Measurements from ENCODE around the gene TMEM191C.
"Not testable (repeated sequence)": the region's sequence is repeated elsewhere in the genome, so short reads cannot be mapped to it uniquely, and the experiment has no call there.

TMEM191C gene

DNA sequence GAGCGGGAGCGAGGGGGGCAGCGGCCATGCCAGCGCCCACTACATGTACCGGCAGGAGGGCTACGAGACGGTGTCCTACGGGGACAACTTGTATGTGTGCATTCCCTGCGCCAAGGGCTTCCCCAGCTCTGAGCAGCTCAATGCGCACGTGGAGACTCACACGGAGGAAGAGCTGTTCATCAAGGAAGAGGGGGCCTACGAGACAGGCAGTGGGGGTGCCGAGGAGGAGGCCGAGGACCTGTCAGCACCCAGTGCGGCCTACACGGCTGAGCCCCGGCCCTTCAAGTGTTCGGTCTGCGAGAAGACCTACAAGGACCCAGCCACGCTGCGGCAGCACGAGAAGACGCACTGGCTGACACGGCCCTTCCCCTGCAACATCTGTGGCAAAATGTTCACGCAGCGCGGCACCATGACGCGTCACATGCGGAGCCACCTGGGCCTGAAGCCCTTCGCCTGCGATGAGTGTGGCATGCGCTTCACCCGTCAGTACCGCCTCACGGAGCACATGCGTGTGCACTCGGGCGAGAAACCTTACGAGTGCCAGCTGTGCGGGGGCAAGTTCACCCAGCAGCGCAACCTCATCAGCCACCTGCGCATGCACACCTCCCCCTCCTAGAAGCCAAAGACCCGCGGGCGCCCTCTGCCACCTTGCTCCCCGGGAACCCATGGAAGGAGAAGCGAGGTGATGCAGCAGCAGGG lies 20.9 kb upstream of the TMEM191C start:
- no peak for DNase-seq (ENCODE audit: low read depth in 2 of 3, low spot score in 1 of 3)

DNA sequence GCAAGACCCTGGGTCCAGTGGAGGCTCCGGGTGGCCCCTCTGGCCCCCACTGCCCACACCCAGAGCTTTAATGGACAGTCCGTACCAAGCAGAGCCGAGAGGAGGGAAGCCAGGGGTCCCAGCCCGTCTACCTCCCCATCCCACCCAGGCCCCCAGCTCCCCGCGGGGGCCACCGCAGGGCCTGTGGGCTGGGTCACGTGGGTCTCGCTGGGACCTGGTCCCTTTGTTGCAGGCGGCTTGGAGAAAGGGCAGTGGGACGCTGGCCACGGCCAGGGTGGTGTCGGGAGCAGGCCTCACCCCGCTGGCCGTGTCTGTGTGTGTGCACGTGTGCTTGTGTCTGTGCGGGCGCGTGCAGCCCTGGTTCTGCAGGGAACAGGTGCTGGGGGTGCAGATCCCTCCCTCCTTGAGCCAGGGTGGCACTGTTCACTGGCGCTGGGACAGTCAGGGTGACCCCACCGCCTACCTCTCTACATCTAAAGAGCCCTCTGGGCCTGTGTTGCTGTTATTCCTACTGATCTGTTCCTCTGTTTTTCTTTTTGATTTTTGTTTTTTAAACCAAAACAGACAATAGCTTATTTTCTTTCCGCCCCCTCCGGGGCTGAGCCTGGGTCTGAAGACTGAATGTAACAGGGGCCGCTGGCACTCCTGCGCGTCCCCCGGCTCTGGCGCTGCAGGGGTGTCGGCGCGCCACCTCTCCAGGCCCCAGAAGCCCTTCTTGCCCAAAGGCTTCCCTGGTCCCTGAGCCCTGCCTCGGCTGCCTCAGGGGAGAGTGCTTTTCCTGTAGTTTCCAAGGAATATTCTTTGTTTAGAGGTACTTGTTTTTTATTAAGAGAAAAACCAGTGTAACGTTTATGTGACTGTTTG lies 20.1 kb upstream of the TMEM191C start:
- no peak for DNase-seq (ENCODE audit: low read depth in 2 of 3, low spot score in 1 of 3)

DNA sequence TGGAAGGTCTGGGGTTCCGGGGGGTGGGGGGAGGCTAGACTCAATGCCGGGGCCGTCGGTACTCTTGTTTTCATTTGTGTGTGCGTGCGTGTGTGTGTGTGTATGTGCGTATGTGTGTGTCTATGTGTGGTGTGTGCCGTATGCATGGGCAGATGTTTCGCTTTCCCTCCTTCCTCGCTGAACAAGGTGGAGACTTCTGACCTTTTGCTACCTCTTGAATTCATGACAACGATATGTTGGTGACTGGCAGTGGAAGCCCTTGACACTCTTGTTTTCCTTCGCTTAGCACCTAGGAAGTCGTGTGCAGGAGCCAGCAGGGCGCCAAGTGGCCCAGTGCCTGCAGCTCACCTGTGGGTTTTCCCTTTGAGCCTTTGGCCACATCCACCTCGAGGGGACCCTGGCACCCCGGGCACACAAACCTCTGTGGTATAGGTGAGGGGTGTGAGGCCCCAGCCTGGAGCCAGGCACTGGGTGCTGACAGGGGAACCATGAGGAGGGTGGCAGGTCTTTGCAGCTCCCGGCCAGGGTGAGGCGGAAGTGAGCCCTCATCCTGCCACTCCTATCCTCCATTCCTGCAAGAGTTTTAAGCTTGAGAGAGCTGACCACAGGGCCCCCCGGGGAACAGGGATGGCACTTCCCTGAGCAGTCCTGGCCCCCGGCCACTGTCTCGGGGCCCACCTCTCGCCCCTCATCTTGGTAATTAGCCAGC lies 19.3 kb upstream of the TMEM191C start:
- no peak for DNase-seq (ENCODE audit: low read depth in 2 of 3, low spot score in 1 of 3)

DNA sequence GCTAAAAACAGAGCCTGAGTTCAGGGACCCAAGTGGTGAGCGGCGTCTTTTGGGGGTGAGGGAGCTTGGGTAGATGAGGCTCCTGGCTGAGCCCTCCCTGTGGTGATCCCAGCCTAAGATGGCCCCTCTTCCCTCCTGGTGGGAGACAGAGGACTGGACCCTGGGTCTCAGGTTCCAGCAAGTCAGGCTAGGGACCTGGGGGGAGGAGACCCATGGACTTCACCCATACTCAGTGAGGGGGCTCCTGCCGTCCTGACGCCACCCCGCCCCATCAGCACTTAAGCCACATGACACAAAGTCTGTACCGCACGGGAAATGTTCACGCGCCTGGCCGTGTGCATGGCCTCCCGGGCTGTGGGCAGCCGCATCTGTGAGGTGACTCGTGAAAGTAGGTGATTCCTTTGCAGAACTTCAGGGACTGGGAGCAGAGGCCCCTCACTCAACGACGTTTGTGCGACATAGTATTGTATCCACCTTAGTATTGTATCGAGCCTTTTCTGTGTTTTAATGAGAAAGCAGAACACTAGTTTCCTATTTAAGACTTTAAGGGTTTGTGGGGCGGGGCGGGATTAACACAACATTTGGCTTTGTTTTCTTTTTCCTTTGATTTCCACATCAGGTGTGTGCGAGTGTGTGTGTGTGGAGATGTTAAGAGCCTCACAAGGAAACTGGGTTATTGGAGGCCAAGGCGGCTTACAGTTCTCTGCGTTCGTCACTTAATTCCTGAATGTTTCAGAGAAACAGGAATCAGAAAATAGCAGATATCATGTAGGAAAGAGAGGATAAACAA lies 18.4 kb upstream of the TMEM191C start:
- no peak for DNase-seq (ENCODE audit: low read depth in 2 of 3, low spot score in 1 of 3)

DNA sequence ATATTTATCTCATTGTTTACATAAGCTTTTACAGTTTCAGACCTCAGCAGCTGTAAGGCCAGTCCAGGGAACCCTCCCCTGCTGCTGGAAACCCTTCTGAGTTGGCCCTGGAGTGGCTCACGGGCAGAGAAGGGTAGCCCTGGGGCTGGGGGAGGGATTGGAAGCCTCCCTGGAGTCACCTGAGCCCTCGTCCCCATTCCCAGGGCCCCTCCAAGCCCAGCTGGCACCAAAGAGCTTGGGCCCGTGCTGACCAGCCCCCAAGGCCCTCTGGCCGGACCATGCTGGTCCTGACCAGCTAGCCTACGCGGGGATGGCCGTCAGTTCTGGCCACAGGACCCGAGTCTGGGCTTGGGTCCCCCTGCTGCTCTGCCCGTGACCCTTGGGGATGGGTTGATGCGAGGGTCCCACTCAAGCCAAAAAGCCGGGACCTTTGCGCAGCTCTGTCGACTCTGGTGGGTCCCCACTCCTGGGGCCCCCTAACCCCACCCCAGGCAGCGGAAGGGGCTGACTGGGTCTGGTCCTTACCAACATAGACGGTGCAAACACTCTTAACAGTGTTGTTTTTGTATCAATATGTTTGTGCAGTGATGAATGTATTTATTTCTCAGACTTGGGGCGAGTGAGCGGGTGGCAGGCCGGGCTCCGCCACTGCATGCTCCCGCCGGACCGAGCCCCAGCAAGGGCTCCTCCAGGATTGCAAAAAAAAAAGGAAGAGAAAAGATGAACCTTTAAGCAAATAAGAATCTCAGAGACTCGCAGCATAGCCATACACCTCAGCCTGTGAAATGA lies 17.5 kb upstream of the TMEM191C start:
- no peak for DNase-seq (ENCODE audit: low read depth in 2 of 3, low spot score in 1 of 3)

DNA sequence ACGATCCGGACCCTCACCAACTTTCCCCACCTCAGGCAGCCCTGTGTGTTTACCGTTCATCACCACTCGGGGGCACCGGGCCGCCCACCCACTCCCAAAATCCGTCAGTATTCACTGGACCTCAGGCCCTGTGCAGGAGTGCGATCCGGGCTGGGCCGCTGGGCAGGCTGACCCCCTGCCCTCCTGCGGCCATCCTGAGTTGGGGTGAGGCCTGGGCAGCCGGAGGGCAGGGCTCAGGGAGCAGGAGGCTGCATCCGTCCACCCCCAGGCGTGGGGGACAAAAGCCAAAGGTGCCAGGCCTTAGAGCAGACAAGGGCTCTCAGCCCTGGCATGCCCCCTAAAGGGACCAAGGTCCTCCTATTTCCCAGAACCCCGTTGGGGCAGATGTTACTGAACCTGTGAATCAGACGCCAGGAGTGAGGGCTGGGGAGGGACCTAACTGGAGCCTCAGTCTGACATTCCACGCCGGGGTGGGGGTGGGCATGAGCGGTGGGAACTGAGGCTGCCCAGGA lies 16.8 kb upstream of the TMEM191C start:
- no peak for DNase-seq (ENCODE audit: low read depth in 2 of 3, low spot score in 1 of 3)

DNA sequence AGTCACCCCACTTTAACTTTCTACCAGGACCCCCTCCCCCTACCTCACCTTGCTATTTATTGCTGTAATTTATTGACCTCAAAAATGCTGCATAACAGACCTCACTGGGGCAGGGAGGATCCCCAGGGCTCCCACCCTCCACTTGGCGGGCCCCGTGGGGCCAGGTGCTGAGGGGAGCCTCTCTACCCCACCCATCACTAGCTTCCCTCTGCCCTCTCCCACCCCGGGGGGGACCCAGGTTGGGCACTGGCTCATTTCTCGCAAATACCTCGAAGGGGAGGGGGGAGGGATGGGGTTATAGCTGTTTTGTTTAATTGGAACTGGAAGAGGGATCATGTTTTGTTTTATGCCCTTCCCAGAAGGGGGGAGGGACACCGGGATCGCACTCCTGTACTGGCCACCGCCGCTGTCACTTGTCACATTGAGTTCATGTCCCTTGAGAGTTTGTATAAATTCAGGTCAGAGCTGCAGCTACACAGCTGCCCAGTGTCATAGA lies 16.3 kb upstream of the TMEM191C start:
- no peak for DNase-seq (ENCODE audit: low read depth in 2 of 3, low spot score in 1 of 3)

DNA sequence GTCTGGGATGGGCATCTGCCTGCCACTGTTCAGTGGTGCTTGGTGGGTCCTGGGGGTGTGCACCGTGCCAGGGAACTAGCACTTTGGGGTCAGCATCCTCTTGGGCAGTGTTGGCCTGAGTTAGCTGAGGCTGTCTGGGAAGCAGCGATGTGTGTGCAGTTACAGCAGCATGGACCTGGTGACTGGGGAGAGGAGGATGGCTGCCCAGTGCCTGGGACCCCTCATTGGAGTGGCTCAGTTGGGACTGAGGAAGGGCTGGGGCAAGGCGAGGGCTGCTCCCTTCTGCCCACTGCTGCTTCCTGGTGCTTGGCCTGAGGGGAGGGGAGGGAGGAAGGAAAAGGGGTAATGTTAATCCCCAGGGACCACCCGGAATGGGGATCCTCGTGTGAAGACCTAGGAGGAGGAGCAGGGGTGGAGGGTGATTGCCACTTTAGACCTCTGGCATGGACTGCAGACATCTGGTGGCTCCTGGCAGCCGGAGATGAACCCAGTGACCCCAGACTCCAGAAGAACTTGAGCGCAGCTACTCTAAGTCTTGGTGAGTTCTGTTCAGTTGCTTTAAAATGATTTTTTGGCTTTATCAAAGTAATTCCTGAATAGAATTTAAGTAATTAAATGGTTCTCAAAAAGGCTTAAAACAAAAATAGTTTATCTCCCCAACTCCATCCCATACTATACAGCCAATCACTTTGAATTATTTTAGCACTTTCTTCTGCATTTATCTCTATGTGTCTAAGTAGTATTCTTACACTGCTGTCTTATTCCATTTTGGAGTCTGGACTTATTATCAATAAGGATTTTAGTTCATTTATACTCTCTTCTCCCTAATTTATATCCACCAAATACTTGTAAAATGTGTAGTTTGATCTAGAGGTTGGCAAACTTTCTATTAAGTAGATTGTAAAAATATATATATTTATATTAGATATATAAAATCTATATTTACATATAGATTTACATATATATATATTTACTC lies 15.4 kb upstream of the TMEM191C start:
- DNase-seq (ENCODE audit: low read depth in 2 of 3, low spot score in 1 of 3) = no peak

DNA sequence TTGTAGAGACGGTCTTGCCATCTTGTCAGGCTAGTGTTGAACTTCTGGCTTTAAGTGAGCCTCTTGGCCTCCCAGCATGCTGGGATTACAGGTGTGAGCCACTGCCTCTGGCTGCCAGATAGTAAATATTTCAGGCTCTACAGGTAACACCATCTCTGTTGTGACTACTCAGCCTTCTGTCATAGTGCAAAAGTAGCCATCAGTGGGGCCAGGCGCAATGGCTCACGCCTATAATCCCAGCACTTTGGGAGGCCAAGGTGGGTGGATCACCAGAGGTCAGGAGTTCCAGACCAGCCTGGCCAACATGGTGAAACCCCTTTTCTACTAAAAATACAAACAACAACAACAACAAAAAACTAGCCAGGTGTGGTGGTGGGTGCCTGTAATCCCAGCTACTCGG lies 14.5 kb upstream of the TMEM191C start:
- DNase-seq (ENCODE audit: low read depth in 2 of 3, low spot score in 1 of 3) = not testable (repeated sequence)

DNA sequence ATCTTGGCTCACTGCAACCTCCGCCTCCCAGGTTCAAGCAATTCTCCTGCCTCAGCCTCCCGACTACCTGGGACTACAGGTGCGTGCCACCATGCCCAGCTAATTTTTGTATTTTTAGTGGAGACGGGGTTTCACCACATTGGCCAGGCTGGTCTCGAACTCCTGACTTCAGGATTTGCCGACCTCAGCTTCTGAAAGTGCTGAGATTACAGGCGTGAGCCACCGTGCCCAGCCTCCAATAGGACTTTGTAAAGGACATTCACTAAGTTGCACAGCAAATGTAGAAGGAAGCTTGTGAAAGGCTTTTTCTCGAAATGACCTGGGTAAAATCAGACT lies 12.2 kb upstream of the TMEM191C start:
- DNase-seq (ENCODE audit: low read depth in 2 of 3, low spot score in 1 of 3) = not testable (repeated sequence)

DNA sequence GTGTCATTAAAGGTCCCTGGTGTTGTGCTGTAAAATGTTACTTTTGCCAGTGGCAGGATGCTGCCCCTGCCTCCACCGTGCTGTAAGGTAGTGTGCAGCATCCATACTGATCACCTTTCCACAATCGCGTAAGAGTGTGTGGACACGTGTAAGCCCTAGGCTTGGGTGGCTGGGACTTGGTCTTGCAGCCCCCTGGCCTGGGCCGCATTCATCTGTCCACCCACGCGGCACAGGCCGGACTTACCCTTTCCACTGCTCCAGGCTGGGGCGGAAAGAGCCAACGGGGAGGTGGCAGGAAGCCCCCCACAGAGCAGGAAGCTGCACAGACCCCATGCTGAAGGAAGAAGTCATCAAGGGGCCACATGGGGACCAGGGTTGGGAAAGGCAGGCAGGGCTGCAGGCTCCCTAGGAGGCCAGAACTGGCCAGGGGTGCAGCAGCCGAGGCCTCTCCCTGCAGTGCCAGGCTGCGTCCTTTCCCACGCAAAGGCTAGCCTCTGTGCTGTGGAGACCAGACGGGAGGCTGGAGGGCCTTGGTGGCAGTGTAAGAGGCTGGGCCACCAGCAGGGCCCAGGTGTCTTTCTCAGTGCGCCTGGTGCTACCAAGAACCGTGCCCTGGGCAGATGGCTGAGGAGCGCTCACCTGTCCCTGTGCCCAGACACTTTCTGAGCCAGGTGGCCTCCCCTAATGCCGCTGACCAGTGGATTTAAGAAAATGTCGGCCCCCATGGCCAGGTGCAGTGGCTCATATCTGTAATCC lies 11.7 kb upstream of the TMEM191C start:
- DNase-seq (ENCODE audit: low read depth in 2 of 3, low spot score in 1 of 3) = no peak

DNA sequence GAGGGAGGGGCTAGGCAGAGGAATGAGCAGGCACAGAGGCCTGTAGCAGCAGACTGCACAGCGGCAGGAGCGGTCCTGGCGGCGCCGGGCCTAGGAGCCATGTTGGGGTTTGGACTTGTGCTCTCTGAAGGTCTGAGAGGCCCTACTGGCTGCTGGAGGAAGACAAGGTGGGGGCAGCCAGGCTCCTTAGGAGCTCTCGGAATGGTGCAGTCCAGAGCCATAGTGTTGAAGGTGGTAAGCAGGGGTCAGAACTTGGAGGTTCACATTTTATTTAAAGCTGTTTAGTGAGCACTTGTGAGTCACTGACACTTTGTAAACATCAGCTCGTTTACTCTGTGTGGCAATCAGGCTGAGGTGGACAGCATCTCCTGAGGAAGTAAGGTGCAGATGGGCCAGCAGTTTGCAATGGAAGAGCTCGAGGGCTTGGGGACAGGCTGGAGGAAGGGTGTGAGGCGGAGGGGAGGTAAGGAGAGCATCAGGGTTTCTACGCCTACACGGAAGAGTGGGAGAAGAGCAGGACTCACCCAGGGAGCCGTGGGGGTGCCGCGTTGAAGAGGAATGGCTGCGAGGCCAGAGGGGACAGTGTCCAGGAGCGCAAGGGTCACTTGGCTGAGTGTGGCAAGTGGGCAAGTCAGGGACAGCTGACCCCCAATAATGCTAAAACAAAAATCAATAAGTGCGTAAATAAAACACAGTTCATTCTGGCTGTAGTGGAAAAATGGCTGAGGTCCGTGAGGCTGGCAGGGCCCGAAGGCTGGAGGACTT lies 10.0 kb upstream of the TMEM191C start:
- DNase-seq (ENCODE audit: low read depth in 2 of 3, low spot score in 1 of 3) = no peak

DNA sequence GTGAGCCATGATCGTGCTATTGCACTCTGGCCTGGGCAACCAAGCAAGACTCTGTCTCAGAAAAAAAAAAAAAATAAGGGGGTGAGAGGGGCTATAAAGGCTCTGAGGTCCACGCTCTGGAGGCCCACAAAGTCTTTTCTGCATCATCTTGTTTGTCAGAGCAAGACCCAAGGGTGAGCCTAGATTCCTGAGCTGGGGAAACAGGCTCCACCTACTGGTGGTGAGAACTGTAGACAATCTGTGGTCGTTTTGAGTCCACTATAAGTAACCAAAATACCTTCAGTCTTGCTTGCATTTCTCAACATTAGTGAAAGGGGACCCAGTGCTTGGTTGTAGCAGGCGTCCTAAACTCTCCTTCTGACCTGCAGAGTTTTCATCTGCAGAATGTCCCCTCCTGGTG lies 4.5 kb upstream of the TMEM191C start:
- not testable (repeated sequence) for DNase-seq (ENCODE audit: low read depth in 2 of 3, low spot score in 1 of 3)

DNA sequence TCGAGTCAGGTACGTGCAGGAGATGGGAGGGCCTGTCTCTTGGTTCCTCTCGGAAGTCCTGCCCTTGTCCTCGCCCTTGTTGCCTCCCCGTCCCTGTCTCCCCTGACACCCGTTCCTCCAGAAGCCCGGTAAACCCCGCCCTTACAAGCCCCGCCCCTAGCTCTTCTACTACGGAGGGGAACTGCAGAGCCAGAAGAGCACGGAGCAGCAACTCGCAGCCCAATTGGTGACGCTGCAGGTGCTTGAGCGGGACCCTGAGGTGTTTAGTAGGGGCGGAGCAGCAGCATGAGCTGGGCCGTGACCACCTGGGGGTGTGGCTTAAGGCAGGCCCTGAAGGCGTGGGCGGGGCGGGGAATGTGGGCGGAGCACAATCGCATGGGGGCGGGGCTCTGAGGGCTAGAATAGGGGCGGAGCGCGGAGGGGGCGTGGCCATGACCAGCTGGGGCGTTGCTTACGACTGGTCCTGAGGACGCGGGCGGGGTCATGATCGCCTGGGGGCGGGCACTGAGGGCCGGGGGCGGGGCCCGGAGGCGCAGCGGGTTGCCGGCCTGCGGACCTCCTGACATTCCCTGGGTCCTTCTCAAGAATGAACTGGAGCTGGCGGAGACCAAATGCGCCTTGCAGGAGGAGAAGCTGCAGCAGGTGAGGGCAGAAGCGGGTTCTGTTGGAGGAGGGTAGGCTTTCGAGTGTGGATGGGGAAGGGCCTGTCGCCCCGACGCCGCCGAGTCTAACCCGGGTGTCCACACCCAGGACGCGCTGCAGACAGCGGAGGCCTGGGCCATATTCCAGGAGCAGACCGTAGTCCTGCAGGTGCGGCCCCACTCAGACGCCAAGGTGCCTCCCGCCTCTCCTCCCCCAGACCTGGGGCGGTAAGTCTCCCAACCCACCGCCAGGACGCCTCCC lies 1.3 kb downstream of the TMEM191C start:
- DNase-seq (ENCODE audit: low read depth in 2 of 3, low spot score in 1 of 3) = peak; percentile 81 to 89 (median 86)

DNA sequence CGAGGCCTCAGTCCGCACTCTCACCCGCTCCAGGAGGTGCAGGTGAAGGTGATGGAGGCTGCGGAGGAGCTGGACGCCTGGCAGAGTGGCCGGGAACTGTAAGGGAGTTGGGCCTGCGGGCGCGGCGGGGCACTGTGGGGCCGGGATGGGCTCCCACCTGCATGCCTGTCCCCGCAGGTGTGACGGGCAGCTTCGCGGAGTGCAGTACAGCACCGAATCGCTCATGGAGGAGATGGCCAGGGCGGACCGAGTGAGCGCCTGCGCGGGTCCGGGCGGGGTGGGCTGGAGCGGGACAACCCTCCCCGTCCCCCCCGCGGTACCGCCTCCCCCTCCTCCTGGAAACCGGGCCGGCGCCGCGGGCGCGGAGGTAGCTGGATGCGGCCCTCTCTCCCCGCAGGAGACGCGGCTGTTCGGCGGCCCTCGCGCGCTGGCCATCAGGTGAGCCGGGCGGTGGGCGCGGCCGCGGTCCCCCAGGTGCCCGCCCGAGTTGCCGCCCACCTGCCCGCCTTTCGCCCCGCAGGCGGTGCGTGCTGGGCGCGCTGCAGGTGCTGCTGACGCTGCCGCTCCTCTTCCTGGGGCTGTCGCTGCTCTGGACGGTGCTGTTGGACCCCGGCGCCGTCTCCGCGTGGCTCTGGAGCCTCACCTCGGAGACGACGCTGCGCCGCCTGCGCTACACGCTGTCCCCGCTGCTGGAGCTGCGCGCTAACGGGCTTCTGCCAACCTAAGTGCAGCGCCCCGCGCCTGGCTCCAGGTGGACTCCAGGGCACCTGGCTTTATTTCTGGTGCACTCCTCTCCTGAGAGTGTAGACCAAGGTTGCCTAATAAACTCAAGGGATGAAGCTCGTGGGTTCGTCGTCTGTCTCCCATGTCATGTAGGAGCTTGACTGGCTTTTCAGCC lies 2.2 kb downstream of the TMEM191C start:
- DNase-seq (ENCODE audit: low read depth in 2 of 3, low spot score in 1 of 3) = not testable (repeated sequence)
